Measurements from ENCODE around the gene CYB5R3.

CYB5R3 gene

GRCh38 chr22:42649246-42650099, at the start of gene CYB5R3:
Gene CYB5R3, minus strand, starts transcription at chr22:42649392. Its CDS starts 77 bp downstream, at chr22:42649315.
- DNase-seq (ENCODE audit: low read depth in 2 of 2) = peak; percentile 77 to 82

- DNase-seq (ENCODE audit: low read depth in 2 of 2) = no peak
Measured at GRCh38 chr22:42697542-42698013, 48.4 kb upstream of the CYB5R3 start.

- no peak for DNase-seq (ENCODE audit: low read depth in 2 of 2)
Measured at GRCh38 chr22:42696331-42696967, 47.3 kb upstream of the CYB5R3 start.

GRCh38 chr22:42695294-42695693, 46.1 kb upstream of the CYB5R3 start:
- DNase-seq (ENCODE audit: low read depth in 2 of 2) = no peak

- DNase-seq (ENCODE audit: low read depth in 2 of 2) = no peak
Measured at GRCh38 chr22:42693763-42694683, 44.8 kb upstream of the CYB5R3 start.

- DNase-seq (ENCODE audit: low read depth in 2 of 2) = no peak
Measured at GRCh38 chr22:42693055-42693762, 44.0 kb upstream of the CYB5R3 start.

GRCh38 chr22:42692239-42693054, 43.3 kb upstream of the CYB5R3 start:
- no peak for DNase-seq (ENCODE audit: low read depth in 2 of 2)

GRCh38 chr22:42691440-42691839, 42.2 kb upstream of the CYB5R3 start:
- DNase-seq (ENCODE audit: low read depth in 2 of 2) = no peak

GRCh38 chr22:42688241-42689211, 39.3 kb upstream of the CYB5R3 start:
- no peak for DNase-seq (ENCODE audit: low read depth in 2 of 2)

GRCh38 chr22:42686756-42687491, 37.7 kb upstream of the CYB5R3 start:
- DNase-seq (ENCODE audit: low read depth in 2 of 2) = no peak

GRCh38 chr22:42685941-42686653, 36.9 kb upstream of the CYB5R3 start:
- DNase-seq (ENCODE audit: low read depth in 2 of 2) = no peak

GRCh38 chr22:42684462-42685195, 35.4 kb upstream of the CYB5R3 start:
- no peak for DNase-seq (ENCODE audit: low read depth in 2 of 2)

GRCh38 chr22:42683578-42684283, 34.5 kb upstream of the CYB5R3 start:
- no peak for DNase-seq (ENCODE audit: low read depth in 2 of 2)

- no peak for DNase-seq (ENCODE audit: low read depth in 2 of 2)
Measured at GRCh38 chr22:42682113-42682851, 33.1 kb upstream of the CYB5R3 start.

- DNase-seq (ENCODE audit: low read depth in 2 of 2) = no peak
Measured at GRCh38 chr22:42680648-42681047, 31.5 kb upstream of the CYB5R3 start.

GRCh38 chr22:42679691-42680090, 30.5 kb upstream of the CYB5R3 start:
- no peak for DNase-seq (ENCODE audit: low read depth in 2 of 2)
